ENCODE data around the gene LAMB1. TPM values are rescaled to one million over a fixed set of nuclear protein-coding genes. Genes with fewer than 3 reads are reported as not detected.
"Not testable (repeated sequence)": the region's sequence is repeated elsewhere in the genome, so short reads cannot be mapped to it uniquely, and the experiment has no call there.

The LAMB1 gene
- total RNA-seq, 1 experiment from 2014 or later = 101 TPM

- ChIA-PET POLR2A (ENCODE audit: unreplicated experiment) (no interaction called here), CTCF (no interaction called here)
- intact Hi-C loops (cut with micrococcal nuclease) = no loop called here
- no peak for TF ChIP-seq EZH2phosphoT487 (IDR thresholded peaks at IDR 0.05; ENCODE audit: borderline replicate concordance, low read length)
- TF ChIP-seq CTCF (conservative IDR thresholded peaks at IDR 0.05; ENCODE audit: low read depth, low read length) = no peak
- TF ChIP-seq EZH2 (IDR thresholded peaks at IDR 0.05; ENCODE audit: low read length, unreplicated experiment) = no peak
- no peak overlapping the region for H2AFZ ChIP-seq (ENCODE audit: low read length)
- H3K27ac ChIP-seq (ENCODE audit: low read length) = no peak overlapping the region
- no TSS peak for BruUV-seq (replicated peaks)
- H3K4me1 ChIP-seq (ENCODE audit: insufficient read depth, low read length) = peaks cover under 1% of the 10 kb centered on the region; the same call in 1 of the 2 replicates
- no peaks in the 10 kb centered on the region for H3K9me2 ChIP-seq (replicated peaks; ENCODE audit: low read length)
- H3K9me3 ChIP-seq (ENCODE audit: low read length) = no peaks in the 10 kb centered on the region
- H3K79me2 ChIP-seq (ENCODE audit: low read length) = no peaks in the 10 kb centered on the region
- peaks cover 62% of the 10 kb centered on the region for H3K36me3 ChIP-seq (ENCODE audit: low read depth, low read length)
- H3K4me2 ChIP-seq (ENCODE audit: low read length) = no peak overlapping the region
- no peaks in the 10 kb centered on the region for H3K27me3 ChIP-seq (ENCODE audit: low read length)
- no peak overlapping the region for H3K4me3 ChIP-seq (ENCODE audit: low read length)
- H3F3A ChIP-seq (ENCODE audit: low read length, unreplicated experiment) = no peaks in the 10 kb centered on the region
- DNase-seq (no peak), ATAC-seq (no peak)
- no peaks in the 10 kb centered on the region for H4K20me1 ChIP-seq (ENCODE audit: low read length)
- no peak overlapping the region for H3K9ac ChIP-seq (ENCODE audit: low read length)
Observed at GRCh38 chr7:107958764-107959526, 44.0 kb downstream of the LAMB1 start.

DNA sequence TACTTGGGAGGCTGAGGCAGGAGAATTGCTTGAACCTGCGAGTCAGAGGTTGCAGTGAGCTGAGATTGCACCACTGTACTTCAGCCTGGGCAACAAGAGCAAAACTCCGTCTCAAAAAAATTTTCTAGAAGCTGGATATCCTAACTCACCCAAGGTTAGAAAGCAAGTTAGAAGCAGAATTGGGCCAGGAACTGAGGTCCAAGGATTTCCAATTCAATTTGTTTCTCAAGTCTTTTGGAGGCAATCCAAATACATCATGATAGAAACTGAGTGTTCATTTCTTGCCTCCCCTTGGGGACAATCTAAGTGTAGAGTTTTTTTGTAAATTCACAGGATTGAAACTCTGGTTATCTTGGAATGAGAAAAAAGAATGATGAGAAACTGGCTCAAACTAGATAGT, 45.5 kb downstream of the LAMB1 start:
- H3K27me3 ChIP-seq (ENCODE audit: low read length) = no peaks in the 10 kb centered on the region
- ATAC-seq = no peak
- ChIA-PET POLR2A (ENCODE audit: unreplicated experiment) (no interaction called here), CTCF (no interaction called here)
- H3K36me3 ChIP-seq (ENCODE audit: low read depth, low read length) = peaks cover 59% of the 10 kb centered on the region
- H2AFZ ChIP-seq (ENCODE audit: low read length) = no peak overlapping the region
- BruUV-seq (replicated peaks) = no TSS peak
- no peak overlapping the region for H3K4me2 ChIP-seq (ENCODE audit: low read length)
- H4K20me1 ChIP-seq (ENCODE audit: low read length) = no peaks in the 10 kb centered on the region
- no peaks in the 10 kb centered on the region for H3F3A ChIP-seq (ENCODE audit: low read length, unreplicated experiment)
- no peaks in the 10 kb centered on the region for H3K9me2 ChIP-seq (replicated peaks; ENCODE audit: low read length)
- intact Hi-C loops (cut with micrococcal nuclease) = no loop called here
- H3K4me3 ChIP-seq (ENCODE audit: low read length) = no peak overlapping the region
- H3K27ac ChIP-seq (ENCODE audit: low read length) = no peak overlapping the region
- H3K9ac ChIP-seq (ENCODE audit: low read length) = no peak overlapping the region
- no peaks in the 10 kb centered on the region for H3K9me3 ChIP-seq (ENCODE audit: low read length)
- DNase-seq = no peak
- H3K4me1 ChIP-seq (ENCODE audit: insufficient read depth, low read length) = peaks cover 16% of the 10 kb centered on the region
- TF ChIP-seq CTCF (conservative IDR thresholded peaks at IDR 0.05; ENCODE audit: low read depth, low read length) = no peak
- no peak for TF ChIP-seq EZH2phosphoT487 (IDR thresholded peaks at IDR 0.05; ENCODE audit: borderline replicate concordance, low read length)
- no peak for TF ChIP-seq EZH2 (IDR thresholded peaks at IDR 0.05; ENCODE audit: low read length, unreplicated experiment)
- no peaks in the 10 kb centered on the region for H3K79me2 ChIP-seq (ENCODE audit: low read length)

GRCh38 chr7:107956950-107957349, 46.0 kb downstream of the LAMB1 start:
- CTCF ChIA-PET; H3K9ac ChIP-seq (ENCODE audit: low read length); BruUV-seq (replicated peaks); H2AFZ ChIP-seq (ENCODE audit: low read length); H3K79me2 ChIP-seq (ENCODE audit: low read length); H3K4me2 ChIP-seq (ENCODE audit: low read length); H3K27me3 ChIP-seq (ENCODE audit: low read length); POLR2A ChIA-PET (ENCODE audit: unreplicated experiment); H3F3A ChIP-seq (ENCODE audit: low read length, unreplicated experiment); H4K20me1 ChIP-seq (ENCODE audit: low read length); H3K4me3 ChIP-seq (ENCODE audit: low read length); H3K9me3 ChIP-seq (ENCODE audit: low read length); H3K27ac ChIP-seq (ENCODE audit: low read length); ATAC-seq; intact Hi-C loops (cut with micrococcal nuclease); H3K9me2 ChIP-seq (replicated peaks; ENCODE audit: low read length); DNase-seq: not testable (repeated sequence)
- H3K4me1 ChIP-seq (ENCODE audit: insufficient read depth, low read length) = peaks cover 21% of the 10 kb centered on the region
- H3K36me3 ChIP-seq (ENCODE audit: low read depth, low read length) = peaks cover 56% of the 10 kb centered on the region
